ENCODE data around the gene PKN3.
A peak's percentile ranks its signal among the peaks of the same experiment; 100 is the strongest.

Gene PKN3

GRCh38 chr9:128703616-128704355, 1.5 kb downstream of the PKN3 start:
- Mint-ChIP-seq H3K27me3 (no peaks in the 10 kb centered on the region), H3K9me3 (no peaks in the 10 kb centered on the region), H3K4me3 (peak overlapping the region; percentile 81), H3K36me3 (ENCODE audit: low read depth) (no peaks in the 10 kb centered on the region), H3K4me1 (peaks cover 14% of the 10 kb centered on the region), H3K27ac (peak overlapping the region; percentile 54)
- DNase-seq (no peak), ATAC-seq (no peak)

GRCh38 chr9:128704356-128704670, 2.0 kb downstream of the PKN3 start:
- ATAC-seq: no peak
- no peak for DNase-seq
- Mint-ChIP-seq H3K27ac (no peak overlapping the region), H3K4me3 (peak overlapping the region; percentile 81), H3K9me3 (no peaks in the 10 kb centered on the region), H3K36me3 (ENCODE audit: low read depth) (no peaks in the 10 kb centered on the region), H3K4me1 (peaks cover 14% of the 10 kb centered on the region), H3K27me3 (no peaks in the 10 kb centered on the region)

GRCh38 chr9:128705051-128705965, 3.0 kb downstream of the PKN3 start:
- Mint-ChIP-seq H3K27ac (no peak overlapping the region), H3K4me3 (no peak overlapping the region), H3K27me3 (no peaks in the 10 kb centered on the region), H3K36me3 (ENCODE audit: low read depth) (no peaks in the 10 kb centered on the region), H3K4me1 (peaks cover 14% of the 10 kb centered on the region), H3K9me3 (no peaks in the 10 kb centered on the region)
- no peak for DNase-seq
- no peak for ATAC-seq

- DNase-seq: no peak
- H3K4me3 Mint-ChIP-seq: no peak overlapping the region
- peaks cover 14% of the 10 kb centered on the region for H3K4me1 Mint-ChIP-seq
- H3K36me3 Mint-ChIP-seq (ENCODE audit: low read depth): no peaks in the 10 kb centered on the region
- H3K27ac Mint-ChIP-seq: no peak overlapping the region
- ATAC-seq: no peak
- no peaks in the 10 kb centered on the region for H3K27me3 Mint-ChIP-seq
- no peaks in the 10 kb centered on the region for H3K9me3 Mint-ChIP-seq
Observed at GRCh38 chr9:128706045-128706444, 3.7 kb downstream of the PKN3 start.

GRCh38 chr9:128706671-128707381, 4.5 kb downstream of the PKN3 start:
- ATAC-seq (no peak), DNase-seq (no peak)
- Mint-ChIP-seq H3K9me3 (no peaks in the 10 kb centered on the region), H3K27ac (no peak overlapping the region), H3K4me3 (no peak overlapping the region), H3K36me3 (ENCODE audit: low read depth) (no peaks in the 10 kb centered on the region), H3K27me3 (no peaks in the 10 kb centered on the region), H3K4me1 (peaks cover 8% of the 10 kb centered on the region)

- peaks cover 4% of the 10 kb centered on the region for H3K4me1 Mint-ChIP-seq
- no peak overlapping the region for H3K27ac Mint-ChIP-seq
- DNase-seq (no peak), ATAC-seq (no peak)
- H3K36me3 Mint-ChIP-seq (ENCODE audit: low read depth): no peaks in the 10 kb centered on the region
- H3K9me3 Mint-ChIP-seq: no peaks in the 10 kb centered on the region
- H3K4me3 Mint-ChIP-seq: no peak overlapping the region
- H3K27me3 Mint-ChIP-seq: no peaks in the 10 kb centered on the region
Observed at GRCh38 chr9:128707446-128707845, 5.1 kb downstream of the PKN3 start.

GRCh38 chr9:128712451-128713410, 10.4 kb downstream of the PKN3 start:
- H3K9me3 Mint-ChIP-seq: no peaks in the 10 kb centered on the region
- H3K27me3 Mint-ChIP-seq: no peaks in the 10 kb centered on the region
- ATAC-seq (no peak), DNase-seq (no peak)
- H3K36me3 Mint-ChIP-seq (ENCODE audit: low read depth): no peaks in the 10 kb centered on the region
- no peak overlapping the region for H3K4me3 Mint-ChIP-seq
- H3K4me1 Mint-ChIP-seq: no peaks in the 10 kb centered on the region
- no peak overlapping the region for H3K27ac Mint-ChIP-seq

GRCh38 chr9:128713411-128713780, 11.1 kb downstream of the PKN3 start:
- no peaks in the 10 kb centered on the region for H3K27me3 Mint-ChIP-seq
- H3K4me1 Mint-ChIP-seq: no peaks in the 10 kb centered on the region
- no peaks in the 10 kb centered on the region for H3K36me3 Mint-ChIP-seq (ENCODE audit: low read depth)
- H3K27ac Mint-ChIP-seq: no peak overlapping the region
- no peaks in the 10 kb centered on the region for H3K9me3 Mint-ChIP-seq
- ATAC-seq (no peak), DNase-seq (no peak)
- no peak overlapping the region for H3K4me3 Mint-ChIP-seq

GRCh38 chr9:128713941-128714573, 11.8 kb downstream of the PKN3 start:
- Mint-ChIP-seq H3K36me3 (ENCODE audit: low read depth) (no peaks in the 10 kb centered on the region), H3K9me3 (no peaks in the 10 kb centered on the region), H3K27ac (no peak overlapping the region), H3K27me3 (no peaks in the 10 kb centered on the region), H3K4me1 (no peaks in the 10 kb centered on the region), H3K4me3 (no peak overlapping the region)
- DNase-seq (no peak), ATAC-seq (no peak)

GRCh38 chr9:128714586-128715435, 12.5 kb downstream of the PKN3 start:
- no peaks in the 10 kb centered on the region for H3K9me3 Mint-ChIP-seq
- no peak for DNase-seq
- no peak overlapping the region for H3K27ac Mint-ChIP-seq
- no peaks in the 10 kb centered on the region for H3K36me3 Mint-ChIP-seq (ENCODE audit: low read depth)
- no peak overlapping the region for H3K4me3 Mint-ChIP-seq
- ATAC-seq: no peak
- H3K27me3 Mint-ChIP-seq: no peaks in the 10 kb centered on the region
- H3K4me1 Mint-ChIP-seq: no peaks in the 10 kb centered on the region

GRCh38 chr9:128715436-128715750, 13.1 kb downstream of the PKN3 start:
- no peaks in the 10 kb centered on the region for H3K9me3 Mint-ChIP-seq
- no peaks in the 10 kb centered on the region for H3K27me3 Mint-ChIP-seq
- H3K4me3 Mint-ChIP-seq: no peak overlapping the region
- no peaks in the 10 kb centered on the region for H3K36me3 Mint-ChIP-seq (ENCODE audit: low read depth)
- no peak for ATAC-seq
- no peak overlapping the region for H3K27ac Mint-ChIP-seq
- H3K4me1 Mint-ChIP-seq: no peaks in the 10 kb centered on the region
- DNase-seq: no peak

- H3K9me3 Mint-ChIP-seq: no peaks in the 10 kb centered on the region
- DNase-seq: no peak
- no peaks in the 10 kb centered on the region for H3K4me1 Mint-ChIP-seq
- no peak overlapping the region for H3K27ac Mint-ChIP-seq
- no peaks in the 10 kb centered on the region for H3K36me3 Mint-ChIP-seq (ENCODE audit: low read depth)
- no peaks in the 10 kb centered on the region for H3K27me3 Mint-ChIP-seq
- ATAC-seq: no peak
- H3K4me3 Mint-ChIP-seq: no peak overlapping the region
Observed at GRCh38 chr9:128716581-128717254, 14.4 kb downstream of the PKN3 start.

- no peak for ATAC-seq
- Mint-ChIP-seq H3K4me3 (no peak overlapping the region), H3K27me3 (no peaks in the 10 kb centered on the region), H3K4me1 (peaks cover 10% of the 10 kb centered on the region), H3K27ac (no peak overlapping the region), H3K9me3 (no peaks in the 10 kb centered on the region), H3K36me3 (ENCODE audit: low read depth) (no peaks in the 10 kb centered on the region)
- DNase-seq: no peak
Observed at GRCh38 chr9:128718047-128718446, 15.7 kb downstream of the PKN3 start.
